IMR-90 (cell line): Measurements from ENCODE around the gene ADGRV1. TPM values are rescaled to one million over a fixed set of nuclear protein-coding genes. Genes with fewer than 3 reads are reported as not detected.

Experiments
- ATAC-seq: fragments of 200-7000 bp; cut with Tn5 transposase; 2 replicates; pipeline ENCODE4 v1.9.1; 2020; ENCODE audit warnings: low read depth, mild to moderate bottlenecking, moderate library complexity
- BruUV-seq: library from RNA; stranded (reverse); fragments of 400-500 nt; replicated peaks from 2 replicates; lab custom pipeline; 2021; lab: Mats Ljungman, UMichigan
- CTCF ChIA-PET: fragments of 300-600 bp; formaldehyde crosslinking; extraction: SDS; loops from one replicate; lab custom pipeline; 2021; ENCODE audit warnings: antibody characterized with exemption; lab: Yijun Ruan, JAX
- POLR2A ChIA-PET: fragments of 300-600 bp; sonication (Branson Sonifier 250); formaldehyde crosslinking; loops from one replicate; lab custom pipeline; 2022; ENCODE audit warnings: antibody characterized with exemption; ENCODE audit not compliant: unreplicated experiment; lab: Charles Lee
- DNase-seq: peaks from one replicate; pipeline ENCODE4 v3.0.0; 2013
- H2AFZ ChIP-seq: replicated peaks from 2 replicates; pipeline ENCODE3; 2013; ENCODE audit warnings: low read length, mild to moderate bottlenecking; ENCODE audit not compliant: poor library complexity
- H2AK5ac ChIP-seq: 2 replicates; pipeline ENCODE4 v1.6.1; 2013; ENCODE audit warnings: low read depth, low read length, inconsistent platforms
- H2AK9ac ChIP-seq: replicated peaks from 2 replicates; pipeline ENCODE3; 2013; ENCODE audit warnings: mild to moderate bottlenecking, low read depth, low read length, moderate library complexity; ENCODE audit not compliant: poor library complexity
- H2BK120ac ChIP-seq: 2 replicates; pipeline ENCODE4 v1.6.1; 2013; ENCODE audit warnings: low read depth, low read length, inconsistent platforms
- H2BK15ac ChIP-seq: 3 replicates; pipeline ENCODE4 v1.6.1; 2013; ENCODE audit warnings: low read depth, low read length, inconsistent platforms
- H2BK20ac ChIP-seq: 2 replicates; pipeline ENCODE4 v1.6.1; 2013; ENCODE audit warnings: low read depth, mild to moderate bottlenecking, inconsistent platforms, low read length, moderate library complexity
- H2BK5ac ChIP-seq: 2 replicates; pipeline ENCODE4 v1.6.1; 2013; ENCODE audit warnings: mild to moderate bottlenecking, low read depth, low read length, inconsistent platforms; ENCODE audit not compliant: poor library complexity, severe bottlenecking
- H3K14ac ChIP-seq: replicated peaks from 2 replicates; pipeline ENCODE4 v1.6.1; 2013; ENCODE audit warnings: low read depth, low read length, inconsistent platforms
- H3K18ac ChIP-seq: 2 replicates; pipeline ENCODE4 v1.6.1; 2013; ENCODE audit warnings: low read depth, low read length, control low read depth
- H3K23ac ChIP-seq: 2 replicates; pipeline ENCODE4 v1.6.1; 2013; ENCODE audit warnings: low read depth, low read length, inconsistent platforms
- H3K27ac ChIP-seq: 2 replicates; pipeline ENCODE4 v1.5.1; 2013; ENCODE audit warnings: mild to moderate bottlenecking, control low read depth, low read length; ENCODE audit not compliant: insufficient read depth
- H3K27me3 ChIP-seq: 2 replicates; pipeline ENCODE4 v1.6.1; 2013; ENCODE audit warnings: low read length; ENCODE audit not compliant: control insufficient read depth, insufficient read depth
- H3K36me3 ChIP-seq: 2 replicates; pipeline ENCODE4 v1.6.1; 2013; ENCODE audit warnings: low read length, mixed read lengths; ENCODE audit not compliant: control insufficient read depth, insufficient read depth
- H3K4ac ChIP-seq: 2 replicates; pipeline ENCODE4 v1.6.1; 2013; ENCODE audit warnings: low read depth, low read length, inconsistent platforms
- H3K4me1 ChIP-seq: 2 replicates; pipeline ENCODE4 v1.6.1; 2013; ENCODE audit warnings: low read length, mixed read lengths; ENCODE audit not compliant: control insufficient read depth, insufficient read depth
- H3K4me2 ChIP-seq: 2 replicates; pipeline ENCODE4 v1.6.1; 2013; ENCODE audit warnings: low read depth, mild to moderate bottlenecking, control low read depth, low read length, moderate library complexity
- H3K4me3 ChIP-seq: 2 replicates; pipeline ENCODE4 v1.5.1; 2013; ENCODE audit warnings: low read depth, mild to moderate bottlenecking, control low read depth, low read length, moderate library complexity; ENCODE audit not compliant: insufficient read depth
- H3K56ac ChIP-seq: 2 replicates; pipeline ENCODE4 v1.6.1; 2013; ENCODE audit warnings: low read length, inconsistent platforms; ENCODE audit not compliant: insufficient read depth; ENCODE audit errors: extremely low read depth
- H3K79me1 ChIP-seq, 2 experiments: 2 replicates each; pipeline ENCODE4 v1.6.1; 2013; ENCODE audit warnings: low read length in 2 of 2, inconsistent platforms in 1 of 2, low read depth in 1 of 2
- H3K9ac ChIP-seq: 2 replicates; pipeline ENCODE4 v1.6.1; 2013; ENCODE audit warnings: low read depth, low read length, control low read depth
- H3K9me1 ChIP-seq: 2 replicates; pipeline ENCODE4 v1.6.1; 2013; ENCODE audit warnings: low read length, inconsistent platforms; ENCODE audit not compliant: insufficient read depth
- H3K9me3 ChIP-seq: 2 replicates; pipeline ENCODE4 v1.6.1; 2013; ENCODE audit warnings: low read length; ENCODE audit not compliant: control insufficient read depth, insufficient read depth
- H4K20me1 ChIP-seq: 2 replicates; pipeline ENCODE4 v1.6.1; 2013; ENCODE audit warnings: low read length, inconsistent platforms; ENCODE audit not compliant: insufficient read depth
- H4K5ac ChIP-seq: 2 replicates; pipeline ENCODE4 v1.6.1; 2013; ENCODE audit warnings: mild to moderate bottlenecking, low read depth, low read length, control low read depth
- H4K8ac ChIP-seq, 2 experiments: 2 replicates each; pipeline ENCODE4 v1.6.1; 2013; ENCODE audit warnings: low read depth in 2 of 2, low read length in 2 of 2, control low read depth in 1 of 2, inconsistent platforms in 1 of 2
- H4K91ac ChIP-seq: 2 replicates; pipeline ENCODE4 v1.6.1; 2013; ENCODE audit warnings: low read depth, low read length, inconsistent platforms; ENCODE audit not compliant: insufficient read depth
- BHLHE40 ChIP-seq: fragments of 150-350 bp; IDR thresholded peaks from 2 replicates; pipeline ENCODE4 v1.6.1; 2016; ENCODE audit warnings: mild to moderate bottlenecking, low read depth, low read length
- CEBPB ChIP-seq: IDR thresholded peaks from 2 replicates; pipeline ENCODE4 v1.6.1; 2012; ENCODE audit warnings: low read depth, low read length, improper control_type of control experiment
- CHD1 ChIP-seq: IDR thresholded peaks from 2 replicates; pipeline ENCODE4 v1.6.1; 2012; ENCODE audit warnings: low read depth, low read length, improper control_type of control experiment
- FOS ChIP-seq: fragments of 150-350 bp; IDR thresholded peaks from 2 replicates; pipeline ENCODE4 v1.6.1; 2016; ENCODE audit warnings: low read depth, low read length
- MAFK ChIP-seq: IDR thresholded peaks from 2 replicates; pipeline ENCODE4 v1.6.1; 2012; ENCODE audit warnings: low read depth, low read length, improper control_type of control experiment
- MXI1 ChIP-seq: IDR thresholded peaks from 2 replicates; pipeline ENCODE4 v1.6.1; 2012; ENCODE audit warnings: low read depth, mild to moderate bottlenecking, low read length, moderate library complexity, borderline replicate concordance
- NFE2L2 ChIP-seq: fragments of 150-350 bp; IDR thresholded peaks from 2 replicates; pipeline ENCODE4 v1.6.1; 2016; ENCODE audit warnings: low read depth, mild to moderate bottlenecking, low read length
- POLR2A ChIP-seq: IDR thresholded peaks from 2 replicates; pipeline ENCODE4 v1.6.1; 2012; ENCODE audit warnings: mild to moderate bottlenecking, low read depth, low read length
- RAD21 ChIP-seq: IDR thresholded peaks from 2 replicates; pipeline ENCODE4 v1.6.1; 2012; ENCODE audit warnings: low read length, improper control_type of control experiment
- RCOR1 ChIP-seq: IDR thresholded peaks from 2 replicates; pipeline ENCODE4 v1.6.1; 2012; ENCODE audit warnings: mild to moderate bottlenecking, low read length, improper control_type of control experiment; ENCODE audit not compliant: insufficient replicate concordance
- SMC3 ChIP-seq: fragments of 150-350 bp; IDR thresholded peaks from 2 replicates; pipeline ENCODE4 v1.6.1; 2016; ENCODE audit warnings: low read depth, mild to moderate bottlenecking, antibody characterized with exemption, low read length, moderate library complexity
- dilution Hi-C: fragments of 300-500 bp; cut with HindIII; formaldehyde crosslinking; loops from one replicate; pipeline ENCODE4 v1.14.3; 2018; ENCODE audit warnings: low sequenced_read_pairs; ENCODE audit not compliant: unreplicated experiment
- in situ Hi-C: fragments of 300-500 bp; cut with MboI; formaldehyde crosslinking; loops from 3 replicates; pipeline ENCODE4 v1.14.3; 2019; ENCODE audit warnings: low sequenced_read_pairs, inconsistent platforms, mixed read lengths
- intact Hi-C: fragments of 100-400 bp; cut with micrococcal nuclease; formaldehyde crosslinking; loops from 2 replicates; pipeline ENCODE4 v1.10.0; 2022
- polyA plus RNA-seq, 3 experiments: library from polyadenylated mRNA; depleted of rRNA; stranded (reverse); fragments of >200 nt; gene quantifications; 2 replicates each; pipeline ENCODE4 v1.2.3, GENCODE V29; 2012; ENCODE audit warnings: low replicate concordance in 1 of 3
- total RNA-seq: library from RNA; depleted of rRNA; stranded (reverse); fragments of >200 nt; gene quantifications from 2 replicates; pipeline ENCODE4 v1.2.3, GENCODE V29; 2012
- TF ChIP-seq, protein P1 (sequence below): fragments of 150-350 bp; IDR thresholded peaks from 2 replicates; pipeline ENCODE4 v1.6.1; 2017; ENCODE audit warnings: mild to moderate bottlenecking, antibody characterized with exemption, low read length, low read depth
- TF ChIP-seq, protein P2 (sequence below): conservative IDR thresholded peaks from 2 replicates; pipeline ENCODE4 v1.5.1; 2012; ENCODE audit warnings: mild to moderate bottlenecking, low read depth, low read length, improper control_type of control experiment
- TF ChIP-seq, protein P3 (sequence below): fragments of 150-350 bp; IDR thresholded peaks from 2 replicates; pipeline ENCODE4 v1.6.1; 2016; ENCODE audit warnings: low read depth, mild to moderate bottlenecking, low read length, moderate library complexity, borderline replicate concordance

The ADGRV1 gene
- total and polyA plus RNA-seq, 2 of the 4 experiments (the other 2 are of a cell fraction), result under 0.01 TPM; not detected in 1

DNA sequence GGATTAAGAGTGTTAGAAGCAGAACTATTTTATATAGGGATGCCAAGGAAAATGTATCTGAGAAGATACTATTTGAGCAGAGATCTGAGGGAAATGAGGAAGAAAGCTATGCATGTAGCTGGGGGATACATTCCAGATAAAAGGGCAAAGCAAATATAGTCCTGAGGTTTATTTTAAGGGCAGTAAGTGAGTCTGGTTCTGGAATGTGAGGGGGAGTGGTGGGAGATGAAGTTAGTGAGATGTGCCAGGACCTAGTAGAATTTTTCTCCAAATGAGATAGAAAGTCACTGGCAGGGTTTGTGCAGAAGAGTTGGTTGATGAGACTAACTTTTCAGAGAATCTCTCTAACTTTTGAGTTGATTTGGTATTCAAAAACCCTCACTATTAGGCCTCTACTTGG is 374.7 kb downstream of the ADGRV1 start:
- no TSS peak for BruUV-seq
- no peak overlapping the region for H3K23ac ChIP-seq
- dilution Hi-C loops (no loop called here), in situ Hi-C loops (loop anchor here (5.0 to 10.0 kb wide), 2 partner anchors 172 to 464 kb away; no protein-coding TSS in a partner anchor), intact Hi-C loops (loop anchor here (2.0 to 10.0 kb wide), 2 partner anchors 66 to 352 kb away; no protein-coding TSS in a partner anchor)
- no peak overlapping the region for H3K56ac ChIP-seq
- TF ChIP-seq, protein P1, sequence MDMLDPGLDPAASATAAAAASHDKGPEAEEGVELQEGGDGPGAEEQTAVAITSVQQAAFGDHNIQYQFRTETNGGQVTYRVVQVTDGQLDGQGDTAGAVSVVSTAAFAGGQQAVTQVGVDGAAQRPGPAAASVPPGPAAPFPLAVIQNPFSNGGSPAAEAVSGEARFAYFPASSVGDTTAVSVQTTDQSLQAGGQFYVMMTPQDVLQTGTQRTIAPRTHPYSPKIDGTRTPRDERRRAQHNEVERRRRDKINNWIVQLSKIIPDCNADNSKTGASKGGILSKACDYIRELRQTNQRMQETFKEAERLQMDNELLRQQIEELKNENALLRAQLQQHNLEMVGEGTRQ, result no peak
- no peak for TF ChIP-seq MAFK
- no peak for TF ChIP-seq FOS
- TF ChIP-seq POLR2A, result no peak
- TF ChIP-seq RAD21, result no peak
- TF ChIP-seq, protein P2, sequence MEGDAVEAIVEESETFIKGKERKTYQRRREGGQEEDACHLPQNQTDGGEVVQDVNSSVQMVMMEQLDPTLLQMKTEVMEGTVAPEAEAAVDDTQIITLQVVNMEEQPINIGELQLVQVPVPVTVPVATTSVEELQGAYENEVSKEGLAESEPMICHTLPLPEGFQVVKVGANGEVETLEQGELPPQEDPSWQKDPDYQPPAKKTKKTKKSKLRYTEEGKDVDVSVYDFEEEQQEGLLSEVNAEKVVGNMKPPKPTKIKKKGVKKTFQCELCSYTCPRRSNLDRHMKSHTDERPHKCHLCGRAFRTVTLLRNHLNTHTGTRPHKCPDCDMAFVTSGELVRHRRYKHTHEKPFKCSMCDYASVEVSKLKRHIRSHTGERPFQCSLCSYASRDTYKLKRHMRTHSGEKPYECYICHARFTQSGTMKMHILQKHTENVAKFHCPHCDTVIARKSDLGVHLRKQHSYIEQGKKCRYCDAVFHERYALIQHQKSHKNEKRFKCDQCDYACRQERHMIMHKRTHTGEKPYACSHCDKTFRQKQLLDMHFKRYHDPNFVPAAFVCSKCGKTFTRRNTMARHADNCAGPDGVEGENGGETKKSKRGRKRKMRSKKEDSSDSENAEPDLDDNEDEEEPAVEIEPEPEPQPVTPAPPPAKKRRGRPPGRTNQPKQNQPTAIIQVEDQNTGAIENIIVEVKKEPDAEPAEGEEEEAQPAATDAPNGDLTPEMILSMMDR, result no peak
- TF ChIP-seq CHD1, result no peak
- no peak for TF ChIP-seq SMC3
- no peak for TF ChIP-seq MXI1
- TF ChIP-seq CEBPB, result no peak
- no peak for TF ChIP-seq NFE2L2
- TF ChIP-seq, protein P3, sequence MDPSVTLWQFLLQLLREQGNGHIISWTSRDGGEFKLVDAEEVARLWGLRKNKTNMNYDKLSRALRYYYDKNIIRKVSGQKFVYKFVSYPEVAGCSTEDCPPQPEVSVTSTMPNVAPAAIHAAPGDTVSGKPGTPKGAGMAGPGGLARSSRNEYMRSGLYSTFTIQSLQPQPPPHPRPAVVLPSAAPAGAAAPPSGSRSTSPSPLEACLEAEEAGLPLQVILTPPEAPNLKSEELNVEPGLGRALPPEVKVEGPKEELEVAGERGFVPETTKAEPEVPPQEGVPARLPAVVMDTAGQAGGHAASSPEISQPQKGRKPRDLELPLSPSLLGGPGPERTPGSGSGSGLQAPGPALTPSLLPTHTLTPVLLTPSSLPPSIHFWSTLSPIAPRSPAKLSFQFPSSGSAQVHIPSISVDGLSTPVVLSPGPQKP, result no peak
- no peak for TF ChIP-seq RCOR1
- no peak for TF ChIP-seq BHLHE40
- H3K9me1 ChIP-seq, result no peaks in the 10 kb centered on the region
- POLR2A ChIA-PET, result no interaction called here
- peak overlapping the region in 1 of 2 experiments; percentile 47; a peak in 1 of 4 replicates for H4K8ac ChIP-seq
- H3K4ac ChIP-seq, result no peak overlapping the region
- CTCF ChIA-PET, result interaction anchor here (1.2 to 2.7 kb wide), 5 partner anchors 10 to 486 kb away, joined by 3 to 38 read pairs (median 11); no protein-coding TSS in a partner anchor
- peak overlapping the region; percentile 47; the same call in 1 of the 3 replicates for H2BK15ac ChIP-seq
- H3K18ac ChIP-seq, result no peak overlapping the region; the same call in 1 of the 2 replicates
- H3K4me1 ChIP-seq, result peaks cover 1% of the 10 kb centered on the region; the same call in 1 of the 2 replicates
- H4K5ac ChIP-seq, result peak overlapping the region; percentile 63; the same call in 1 of the 2 replicates
- H3K9ac ChIP-seq, result no peak overlapping the region; the same call in 1 of the 2 replicates
- H2BK5ac ChIP-seq, result peak overlapping the region; percentile 42
- no peak overlapping the region for H4K91ac ChIP-seq
- H3K4me2 ChIP-seq, result no peak overlapping the region; the same call in 1 of the 2 replicates
- no peak overlapping the region for H2AK5ac ChIP-seq
- no peaks in the 10 kb centered on the region for H3K36me3 ChIP-seq
- H3K27ac ChIP-seq, result no peak overlapping the region
- DNase-seq (no peak), ATAC-seq (peak; percentile 53)
- no peaks in the 10 kb centered on the region for H3K79me1 ChIP-seq
- H4K20me1 ChIP-seq, result no peaks in the 10 kb centered on the region
- no peak overlapping the region for H2AK9ac ChIP-seq
- H3K4me3 ChIP-seq, result no peak overlapping the region
- no peak overlapping the region for H3K14ac ChIP-seq
- H2AFZ ChIP-seq, result no peak overlapping the region
- H2BK20ac ChIP-seq, result no peak overlapping the region
- H3K9me3 ChIP-seq, result no peaks in the 10 kb centered on the region
- H2BK120ac ChIP-seq, result no peak overlapping the region
- H3K27me3 ChIP-seq, result no peaks in the 10 kb centered on the region
